ENCODE results near the gene PGK1.
"Not testable (repeated sequence)": the region's sequence is repeated elsewhere in the genome, so short reads cannot be mapped to it uniquely, and the experiment has no call there.

The PGK1 gene

GRCh38 chrX:78118628-78119027 is 14.6 kb downstream of the PGK1 start:
- Histone ChIP-seq H3K4me1 (ENCODE audit: control insufficient read depth in 1 of 2, insufficient read depth in 2 of 2, low read length in 2 of 2) (peaks cover 0 to 4% of the 10 kb centered on the region in 2 donors), H3K27me3 (ENCODE audit: low read depth, low read length) (no peaks in the 10 kb centered on the region), H3K27ac (ENCODE audit: low read length) (no peak overlapping the region), H3K36me3 (ENCODE audit: control insufficient read depth in 1 of 2, insufficient read depth in 2 of 2, low read length in 2 of 2) (peaks cover 66 to 67% of the 10 kb centered on the region in 2 donors), H3K4me3 (ENCODE audit: low read depth in 1 of 2, low read length in 2 of 2) (no peak overlapping the region), H3K9me3 (ENCODE audit: control insufficient read depth in 1 of 2, low read length in 2 of 2) (no peaks in the 10 kb centered on the region)

GRCh38 chrX:78119521-78120227 is 15.6 kb downstream of the PGK1 start:
- H3K4me1 ChIP-seq (ENCODE audit: control insufficient read depth in 1 of 2, insufficient read depth in 2 of 2, low read length in 2 of 2) = peaks cover 0 to 4% of the 10 kb centered on the region in 2 donors
- no peak overlapping the region for H3K27ac ChIP-seq (ENCODE audit: low read length)
- peaks cover 65 to 69% of the 10 kb centered on the region in 2 donors for H3K36me3 ChIP-seq (ENCODE audit: control insufficient read depth in 1 of 2, insufficient read depth in 2 of 2, low read length in 2 of 2)
- H3K9me3 ChIP-seq (ENCODE audit: control insufficient read depth in 1 of 2, low read length in 2 of 2) = no peaks in the 10 kb centered on the region
- H3K4me3 ChIP-seq (ENCODE audit: low read depth in 1 of 2, low read length in 2 of 2) = no peak overlapping the region
- H3K27me3 ChIP-seq (ENCODE audit: low read depth, low read length) = no peaks in the 10 kb centered on the region

GRCh38 chrX:78123190-78123589 is 19.1 kb downstream of the PGK1 start:
- no peak overlapping the region for H3K27ac ChIP-seq (ENCODE audit: low read length)
- H3K27me3 ChIP-seq (ENCODE audit: low read depth, low read length) = no peaks in the 10 kb centered on the region
- no peak overlapping the region for H3K4me3 ChIP-seq (ENCODE audit: low read depth in 1 of 2, low read length in 2 of 2)
- H3K9me3 ChIP-seq (ENCODE audit: control insufficient read depth in 1 of 2, low read length in 2 of 2) = no peaks in the 10 kb centered on the region
- no peaks in the 10 kb centered on the region for H3K4me1 ChIP-seq (ENCODE audit: control insufficient read depth in 1 of 2, insufficient read depth in 2 of 2, low read length in 2 of 2)
- peaks cover 55 to 64% of the 10 kb centered on the region in 2 donors for H3K36me3 ChIP-seq (ENCODE audit: control insufficient read depth in 1 of 2, insufficient read depth in 2 of 2, low read length in 2 of 2)

GRCh38 chrX:78124307-78124706 is 20.3 kb downstream of the PGK1 start:
- Histone ChIP-seq H3K4me3 (ENCODE audit: low read depth in 1 of 2, low read length in 2 of 2) (no peak overlapping the region), H3K9me3 (ENCODE audit: control insufficient read depth in 1 of 2, low read length in 2 of 2) (no peaks in the 10 kb centered on the region), H3K4me1 (ENCODE audit: control insufficient read depth in 1 of 2, insufficient read depth in 2 of 2, low read length in 2 of 2) (no peaks in the 10 kb centered on the region), H3K27me3 (ENCODE audit: low read depth, low read length) (no peaks in the 10 kb centered on the region), H3K36me3 (ENCODE audit: control insufficient read depth in 1 of 2, insufficient read depth in 2 of 2, low read length in 2 of 2) (peaks cover 47 to 59% of the 10 kb centered on the region in 2 donors), H3K27ac (ENCODE audit: low read length) (no peak overlapping the region)

GRCh38 chrX:78125148-78125547 is 21.1 kb downstream of the PGK1 start:
- Histone ChIP-seq H3K36me3 (ENCODE audit: control insufficient read depth in 1 of 2, insufficient read depth in 2 of 2, low read length in 2 of 2) (peaks cover 42 to 52% of the 10 kb centered on the region in 2 donors), H3K9me3 (ENCODE audit: control insufficient read depth in 1 of 2, low read length in 2 of 2) (no peaks in the 10 kb centered on the region), H3K27ac (ENCODE audit: low read length) (no peak overlapping the region), H3K4me3 (ENCODE audit: low read depth in 1 of 2, low read length in 2 of 2) (no peak overlapping the region), H3K27me3 (ENCODE audit: low read depth, low read length) (no peaks in the 10 kb centered on the region), H3K4me1 (ENCODE audit: control insufficient read depth in 1 of 2, insufficient read depth in 2 of 2, low read length in 2 of 2) (no peaks in the 10 kb centered on the region)

GRCh38 chrX:78125781-78126180 is 21.7 kb downstream of the PGK1 start:
- H3K4me3 ChIP-seq (ENCODE audit: low read depth in 1 of 2, low read length in 2 of 2); H3K4me1 ChIP-seq (ENCODE audit: control insufficient read depth in 1 of 2, insufficient read depth in 2 of 2, low read length in 2 of 2); H3K27me3 ChIP-seq (ENCODE audit: low read depth, low read length); H3K27ac ChIP-seq (ENCODE audit: low read length); H3K9me3 ChIP-seq (ENCODE audit: control insufficient read depth in 1 of 2, low read length in 2 of 2): not testable (repeated sequence)
- H3K36me3 ChIP-seq (ENCODE audit: control insufficient read depth in 1 of 2, insufficient read depth in 2 of 2, low read length in 2 of 2) = peaks cover 42 to 52% of the 10 kb centered on the region in 2 donors

GRCh38 chrX:78129714-78130113 is 25.7 kb downstream of the PGK1 start:
- peaks cover 24 to 26% of the 10 kb centered on the region in 2 donors for H3K36me3 ChIP-seq (ENCODE audit: control insufficient read depth in 1 of 2, insufficient read depth in 2 of 2, low read length in 2 of 2)

GRCh38 chrX:78130396-78130795 is 26.3 kb downstream of the PGK1 start:
- peaks cover 17 to 19% of the 10 kb centered on the region in 2 donors for H3K36me3 ChIP-seq (ENCODE audit: control insufficient read depth in 1 of 2, insufficient read depth in 2 of 2, low read length in 2 of 2)
- H3K4me3 ChIP-seq (ENCODE audit: low read depth in 1 of 2, low read length in 2 of 2) = no peak overlapping the region
- H3K27me3 ChIP-seq (ENCODE audit: low read depth, low read length) = no peaks in the 10 kb centered on the region

More at GRCh38 chrX:78129714-78130113, 25.7 kb downstream of the PGK1 start:
- H3K9me3 ChIP-seq (ENCODE audit: control insufficient read depth in 1 of 2, low read length in 2 of 2) = no peaks in the 10 kb centered on the region
- no peak overlapping the region for H3K27ac ChIP-seq (ENCODE audit: low read length)
- no peaks in the 10 kb centered on the region for H3K4me1 ChIP-seq (ENCODE audit: control insufficient read depth in 1 of 2, insufficient read depth in 2 of 2, low read length in 2 of 2)
- no peak overlapping the region for H3K4me3 ChIP-seq (ENCODE audit: low read depth in 1 of 2, low read length in 2 of 2)
- H3K27me3 ChIP-seq (ENCODE audit: low read depth, low read length) = no peaks in the 10 kb centered on the region

GRCh38 chrX:78131117-78131516 is 27.1 kb downstream of the PGK1 start:
- no peak overlapping the region for H3K4me3 ChIP-seq (ENCODE audit: low read depth in 1 of 2, low read length in 2 of 2)
- H3K4me1 ChIP-seq (ENCODE audit: control insufficient read depth in 1 of 2, insufficient read depth in 2 of 2, low read length in 2 of 2) = no peaks in the 10 kb centered on the region
- H3K27ac ChIP-seq (ENCODE audit: low read length) = no peak overlapping the region
- no peaks in the 10 kb centered on the region for H3K27me3 ChIP-seq (ENCODE audit: low read depth, low read length)
- H3K9me3 ChIP-seq (ENCODE audit: control insufficient read depth in 1 of 2, low read length in 2 of 2) = no peaks in the 10 kb centered on the region
- peaks cover 15% of the 10 kb centered on the region in 2 donors for H3K36me3 ChIP-seq (ENCODE audit: control insufficient read depth in 1 of 2, insufficient read depth in 2 of 2, low read length in 2 of 2)

More at GRCh38 chrX:78130396-78130795, 26.3 kb downstream of the PGK1 start:
- H3K27ac ChIP-seq (ENCODE audit: low read length) = no peak overlapping the region
- no peaks in the 10 kb centered on the region for H3K9me3 ChIP-seq (ENCODE audit: control insufficient read depth in 1 of 2, low read length in 2 of 2)
- H3K4me1 ChIP-seq (ENCODE audit: control insufficient read depth in 1 of 2, insufficient read depth in 2 of 2, low read length in 2 of 2) = no peaks in the 10 kb centered on the region

- no peak overlapping the region for H3K27ac ChIP-seq (ENCODE audit: low read length)
- no peak overlapping the region for H3K4me3 ChIP-seq (ENCODE audit: low read depth in 1 of 2, low read length in 2 of 2)
- H3K4me1 ChIP-seq (ENCODE audit: control insufficient read depth in 1 of 2, insufficient read depth in 2 of 2, low read length in 2 of 2) = no peaks in the 10 kb centered on the region
- H3K36me3 ChIP-seq (ENCODE audit: control insufficient read depth in 1 of 2, insufficient read depth in 2 of 2, low read length in 2 of 2) = peaks cover 0 to 7% of the 10 kb centered on the region in 2 donors
- no peaks in the 10 kb centered on the region for H3K9me3 ChIP-seq (ENCODE audit: control insufficient read depth in 1 of 2, low read length in 2 of 2)
- H3K27me3 ChIP-seq (ENCODE audit: low read depth, low read length) = no peaks in the 10 kb centered on the region
Measured at GRCh38 chrX:78133238-78133960, 29.4 kb downstream of the PGK1 start.

GRCh38 chrX:78139160-78140123 is 35.4 kb downstream of the PGK1 start, which contains the start of gene TAF9B:
TAF9B (minus strand) TSS chrX:78139650; CDS start chrX:78139611, 39 bp downstream.
- Histone ChIP-seq H3K36me3 (ENCODE audit: control insufficient read depth in 1 of 2, insufficient read depth in 2 of 2, low read length in 2 of 2) (no peaks in the 10 kb centered on the region), H3K27me3 (ENCODE audit: low read depth, low read length) (no peaks in the 10 kb centered on the region), H3K27ac (ENCODE audit: low read length) (peak within 1 kb of the TSS; percentile 45)

More at GRCh38 chrX:78139160-78140123, 35.4 kb downstream of the PGK1 start, which contains the start of gene TAF9B:
- no peaks in the 10 kb centered on the region for H3K9me3 ChIP-seq (ENCODE audit: control insufficient read depth in 1 of 2, low read length in 2 of 2)
- H3K4me3 ChIP-seq (ENCODE audit: low read depth in 1 of 2, low read length in 2 of 2) = peak within 1 kb of the TSS; percentile 65 to 75
- no peaks in the 10 kb centered on the region for H3K4me1 ChIP-seq (ENCODE audit: control insufficient read depth in 1 of 2, insufficient read depth in 2 of 2, low read length in 2 of 2)

Measured in muscle layer of duodenum (tissue), 2 donors.